ENCODE measurements around the gene ZNF598. TPM values are rescaled to one million over a fixed set of nuclear protein-coding genes. Genes with fewer than 3 reads are reported as not detected.
A peak's percentile ranks its signal among the peaks of the same experiment; 100 is the strongest.
"Not testable (repeated sequence)": the region's sequence is repeated elsewhere in the genome, so short reads cannot be mapped to it uniquely, and the experiment has no call there.

Gene ZNF598
- total and polyA plus RNA-seq, 2 donors = 6.3 to 38.4 TPM

GRCh38 chr16:2015117-2015946, 5.7 kb upstream of the ZNF598 start:
- Histone ChIP-seq H3K4me3 (ENCODE audit: low read depth, low read length) (no peak overlapping the region), H3K27ac (ENCODE audit: low read depth) (no peak overlapping the region), H3K4me1 (ENCODE audit: insufficient read depth) (no peaks in the 10 kb centered on the region), H3K36me3 (ENCODE audit: insufficient read depth) (no peaks in the 10 kb centered on the region)
- WGBS = 77% methylated on average over 24 of the region's 24 CpGs
- no peak for DNase-seq (ENCODE audit: extremely low spot score)

- DNase-seq (ENCODE audit: extremely low spot score) = no peak
- Histone ChIP-seq H3K4me1 (ENCODE audit: insufficient read depth) (no peaks in the 10 kb centered on the region), H3K36me3 (ENCODE audit: insufficient read depth) (no peaks in the 10 kb centered on the region), H3K27ac (ENCODE audit: low read depth) (no peak overlapping the region), H3K4me3 (ENCODE audit: low read depth, low read length) (no peak overlapping the region)
- 89% methylated on average over 15 of the region's 15 CpGs for WGBS
Observed at GRCh38 chr16:2013527-2013926, 3.9 kb upstream of the ZNF598 start.

- H3K36me3 ChIP-seq (ENCODE audit: insufficient read depth); H3K4me1 ChIP-seq (ENCODE audit: insufficient read depth); DNase-seq (ENCODE audit: extremely low spot score); H3K4me3 ChIP-seq (ENCODE audit: low read depth, low read length); H3K27ac ChIP-seq (ENCODE audit: low read depth): not testable (repeated sequence)
- 92% methylated on average over 9 of the region's 9 CpGs for WGBS
Observed at GRCh38 chr16:2011726-2012125, 2.1 kb upstream of the ZNF598 start.

- Histone ChIP-seq H3K4me3 (ENCODE audit: low read depth, low read length) (peak overlapping the region; percentile 93), H3K27ac (ENCODE audit: low read depth) (peak overlapping the region; percentile 80), H3K36me3 (ENCODE audit: insufficient read depth) (no peaks in the 10 kb centered on the region), H3K4me1 (ENCODE audit: insufficient read depth) (no peaks in the 10 kb centered on the region)
- no peak for DNase-seq (ENCODE audit: extremely low spot score)
- WGBS = under 1% methylated on average over 55 of the region's 55 CpGs
Observed at GRCh38 chr16:2009164-2009711, 383 bp downstream of the ZNF598 start.

GRCh38 chr16:2008631-2009163, 924 bp downstream of the ZNF598 start:
- no peak overlapping the region for H3K27ac ChIP-seq (ENCODE audit: low read depth)
- H3K36me3 ChIP-seq (ENCODE audit: insufficient read depth) = no peaks in the 10 kb centered on the region
- no peak for DNase-seq (ENCODE audit: extremely low spot score)
- 4% methylated on average over 23 of the region's 23 CpGs for WGBS
- no peaks in the 10 kb centered on the region for H3K4me1 ChIP-seq (ENCODE audit: insufficient read depth)
- H3K4me3 ChIP-seq (ENCODE audit: low read depth, low read length) = peak overlapping the region; percentile 93

- H3K4me3 ChIP-seq (ENCODE audit: low read depth, low read length) = no peak overlapping the region
- H3K4me1 ChIP-seq (ENCODE audit: insufficient read depth) = no peaks in the 10 kb centered on the region
- no peak for DNase-seq (ENCODE audit: extremely low spot score)
- 54% methylated on average over 15 of the region's 15 CpGs for WGBS
- H3K27ac ChIP-seq (ENCODE audit: low read depth) = no peak overlapping the region
- H3K36me3 ChIP-seq (ENCODE audit: insufficient read depth) = no peaks in the 10 kb centered on the region
Observed at GRCh38 chr16:2008009-2008526, 1.6 kb downstream of the ZNF598 start.

GRCh38 chr16:2007081-2007836, 2.4 kb downstream of the ZNF598 start:
- WGBS = 77% methylated on average over 16 of the region's 16 CpGs
- DNase-seq (ENCODE audit: extremely low spot score) = no peak
- Histone ChIP-seq H3K27ac (ENCODE audit: low read depth) (no peak overlapping the region), H3K4me3 (ENCODE audit: low read depth, low read length) (no peak overlapping the region), H3K4me1 (ENCODE audit: insufficient read depth) (no peaks in the 10 kb centered on the region), H3K36me3 (ENCODE audit: insufficient read depth) (no peaks in the 10 kb centered on the region)

GRCh38 chr16:2006317-2006716, 3.3 kb downstream of the ZNF598 start:
- WGBS = 91% methylated on average over 8 of the region's 8 CpGs
- no peaks in the 10 kb centered on the region for H3K4me1 ChIP-seq (ENCODE audit: insufficient read depth)
- H3K27ac ChIP-seq (ENCODE audit: low read depth) = no peak overlapping the region
- peaks cover 2% of the 10 kb centered on the region for H3K36me3 ChIP-seq (ENCODE audit: insufficient read depth)
- no peak for DNase-seq (ENCODE audit: extremely low spot score)
- no peak overlapping the region for H3K4me3 ChIP-seq (ENCODE audit: low read depth, low read length)

GRCh38 chr16:2005646-2006045, 4.0 kb downstream of the ZNF598 start:
- DNase-seq (ENCODE audit: extremely low spot score) = no peak
- Histone ChIP-seq H3K4me1 (ENCODE audit: insufficient read depth) (no peaks in the 10 kb centered on the region), H3K27ac (ENCODE audit: low read depth) (no peak overlapping the region), H3K36me3 (ENCODE audit: insufficient read depth) (peaks cover 2% of the 10 kb centered on the region), H3K4me3 (ENCODE audit: low read depth, low read length) (no peak overlapping the region)
- WGBS = 80% methylated on average over 21 of the region's 21 CpGs

GRCh38 chr16:2004795-2005517, 4.7 kb downstream of the ZNF598 start:
- no peak for DNase-seq (ENCODE audit: extremely low spot score)
- 82% methylated on average over 34 of the region's 34 CpGs for WGBS
- Histone ChIP-seq H3K4me3 (ENCODE audit: low read depth, low read length) (no peak overlapping the region), H3K4me1 (ENCODE audit: insufficient read depth) (no peaks in the 10 kb centered on the region), H3K27ac (ENCODE audit: low read depth) (no peak overlapping the region), H3K36me3 (ENCODE audit: insufficient read depth) (peaks cover 2% of the 10 kb centered on the region)

GRCh38 chr16:2003827-2004641, 5.6 kb downstream of the ZNF598 start:
- Histone ChIP-seq H3K27ac (ENCODE audit: low read depth) (no peak overlapping the region), H3K4me3 (ENCODE audit: low read depth, low read length) (no peak overlapping the region), H3K4me1 (ENCODE audit: insufficient read depth) (no peaks in the 10 kb centered on the region), H3K36me3 (ENCODE audit: insufficient read depth) (peaks cover 8% of the 10 kb centered on the region)
- DNase-seq (ENCODE audit: extremely low spot score) = no peak
- 28% methylated on average over 36 of the region's 36 CpGs for WGBS

GRCh38 chr16:2003231-2003826, 6.3 kb downstream of the ZNF598 start:
- no peaks in the 10 kb centered on the region for H3K4me1 ChIP-seq (ENCODE audit: insufficient read depth)
- H3K27ac ChIP-seq (ENCODE audit: low read depth) = no peak overlapping the region
- H3K36me3 ChIP-seq (ENCODE audit: insufficient read depth) = peaks cover 9% of the 10 kb centered on the region
- no peak for DNase-seq (ENCODE audit: extremely low spot score)
- 82% methylated on average over 8 of the region's 8 CpGs for WGBS
- no peak overlapping the region for H3K4me3 ChIP-seq (ENCODE audit: low read depth, low read length)
